H1 (cell line): ENCODE results near the gene TMTC4. TPM values are rescaled to one million over a fixed set of nuclear protein-coding genes. Genes with fewer than 3 reads are reported as not detected.

Experiments used
- CTCF ChIA-PET: fragments of 300-600 bp; sonication (Branson Sonifier 250); formaldehyde crosslinking; loops from one replicate; lab custom pipeline; 2021; ENCODE audit not compliant: partially characterized antibody; lab: Charles Lee
- POLR2A ChIA-PET: fragments of 300-600 bp; sonication (Branson Sonifier 250); formaldehyde crosslinking; loops from one replicate; lab custom pipeline; 2021; ENCODE audit warnings: inconsistent platforms; ENCODE audit not compliant: partially characterized antibody; lab: Charles Lee
- DNase-seq, 2 experiments: peaks; one replicate each; pipeline versions ENCODE4 v3.0.0 to v3.0.0-alpha.2; 2010 to 2022; ENCODE audit warnings: low spot score in 2 of 2, low read depth in 1 of 2, mixed read lengths in 1 of 2
- FAIRE-seq: peaks from 2 replicates; lab custom pipeline; 2011; peaks lifted over from hg19 to GRCh38; lab: Jason Lieb, UNC
- H2AFZ ChIP-seq: 2 replicates; pipeline ENCODE4 v1.8.1; 2012; ENCODE audit warnings: low read length, inconsistent platforms
- H2AK5ac ChIP-seq: 2 replicates; pipeline ENCODE4 v1.6.1; 2013; ENCODE audit warnings: low read depth, low read length
- H2BK120ac ChIP-seq: replicated peaks from 2 replicates; pipeline ENCODE3; 2013; ENCODE audit warnings: low read depth, low read length, inconsistent platforms
- H2BK12ac ChIP-seq: 2 replicates; pipeline ENCODE4 v1.6.1; 2013; ENCODE audit warnings: low read depth, low read length
- H2BK15ac ChIP-seq: 2 replicates; pipeline ENCODE4 v1.6.1; 2013; ENCODE audit warnings: low read length
- H2BK20ac ChIP-seq: 2 replicates; pipeline ENCODE4 v1.6.1; 2013; ENCODE audit warnings: low read length
- H2BK5ac ChIP-seq: 2 replicates; pipeline ENCODE4 v1.6.1; 2013; ENCODE audit warnings: low read depth, low read length
- H3K14ac ChIP-seq: 2 replicates; pipeline ENCODE4 v1.6.1; 2013; ENCODE audit warnings: inconsistent platforms; ENCODE audit not compliant: insufficient read length
- H3K18ac ChIP-seq: 2 replicates; pipeline ENCODE4 v1.6.1; 2013; ENCODE audit warnings: low read length; ENCODE audit errors: extremely low read depth
- H3K23ac ChIP-seq: 2 replicates; pipeline ENCODE4 v1.6.1; 2013; ENCODE audit warnings: inconsistent platforms; ENCODE audit not compliant: insufficient read length
- H3K23me2 ChIP-seq: 2 replicates; pipeline ENCODE4 v1.6.1; 2013; ENCODE audit warnings: low read depth, low read length
- H3K27ac ChIP-seq: 2 replicates; pipeline ENCODE4 v1.6.1; 2011; ENCODE audit warnings: low read depth, low read length, inconsistent platforms
- H3K27me3 ChIP-seq, 4 experiments: replicated peaks in 1 of 4; 1 replicate in 1 of 4; 2 replicates in 3 of 4; pipeline versions ENCODE4 v1.6.1 to v1.8.1; 2011 to 2013; ENCODE audit warnings: low read length in 3 of 4, mild to moderate bottlenecking in 3 of 4, inconsistent platforms in 2 of 4, mixed read lengths in 2 of 4, moderate library complexity in 1 of 4; ENCODE audit not compliant: control insufficient read depth in 3 of 4, insufficient read depth in 3 of 4; ENCODE audit errors: extremely low read depth in 1 of 4
- H3K36me3 ChIP-seq, 4 experiments: 2 replicates each; pipeline versions ENCODE4 v1.6.1 to v1.8.1; 2011 to 2013; ENCODE audit warnings: mild to moderate bottlenecking in 4 of 4, low read length in 3 of 4, moderate library complexity in 2 of 4, control low read depth in 1 of 4, inconsistent platforms in 1 of 4; ENCODE audit not compliant: insufficient read depth in 4 of 4, control insufficient read depth in 2 of 4
- H3K4ac ChIP-seq: replicated peaks from 2 replicates; pipeline ENCODE3; 2013; ENCODE audit warnings: low read length, low read depth, mixed read lengths, inconsistent platforms; ENCODE audit not compliant: insufficient read length
- H3K4me1 ChIP-seq, 4 experiments: replicated peaks in 1 of 4; 1 replicate in 1 of 4; 2 replicates in 3 of 4; pipeline versions ENCODE4 v1.6.1 to v1.8.1; 2011 to 2013; ENCODE audit warnings: low read length in 3 of 4, inconsistent platforms in 2 of 4, mixed read lengths in 1 of 4; ENCODE audit not compliant: insufficient read depth in 4 of 4, control insufficient read depth in 3 of 4
- H3K4me2 ChIP-seq, 2 experiments: 2 replicates each; pipeline versions ENCODE4 v1.6.1 to v1.8.1; 2011 to 2013; ENCODE audit warnings: low read depth in 2 of 2, low read length in 2 of 2, control low read depth in 1 of 2, inconsistent platforms in 1 of 2, mild to moderate bottlenecking in 1 of 2; ENCODE audit not compliant: insufficient read depth in 1 of 2
- H3K4me3 ChIP-seq, 4 experiments: fragments of 200-600, 300-600 bp in 1 of 4; sonication (generic), shearing (Covaris generic), sonication (Bioruptor Twin) in 1 of 4; 2 replicates each; pipeline versions ENCODE4 v1.5.1 to v1.8.1; 2011 to 2016; ENCODE audit warnings: low read length in 4 of 4, low read depth in 3 of 4, control low read depth in 2 of 4, inconsistent platforms in 2 of 4, mild to moderate bottlenecking in 2 of 4, mixed read lengths in 1 of 4, moderate library complexity in 1 of 4; ENCODE audit not compliant: insufficient read depth in 2 of 4; ENCODE audit errors: extremely low read depth in 1 of 4
- H3K56ac ChIP-seq: replicated peaks from 2 replicates; pipeline ENCODE3; 2013; ENCODE audit warnings: low read depth, mild to moderate bottlenecking, mixed read lengths, low read length, inconsistent platforms; ENCODE audit not compliant: insufficient read length
- H3K79me1 ChIP-seq: 2 replicates; pipeline ENCODE4 v1.6.1; 2013; ENCODE audit warnings: low read depth, low read length, control low read depth
- H3K79me2 ChIP-seq, 2 experiments: 2 replicates each; pipeline versions ENCODE4 v1.6.1 to v1.8.1; 2012 to 2013; ENCODE audit warnings: low read length in 2 of 2, mild to moderate bottlenecking in 2 of 2, inconsistent platforms in 1 of 2; ENCODE audit not compliant: insufficient read depth in 2 of 2, control insufficient read depth in 1 of 2
- H3K9ac ChIP-seq, 4 experiments: replicated peaks in 1 of 4; 1 replicate in 1 of 4; 2 replicates in 3 of 4; pipeline versions ENCODE4 v1.6.1 to v1.8.1; 2011 to 2013; ENCODE audit warnings: low read depth in 3 of 4, low read length in 3 of 4, control low read depth in 2 of 4, mild to moderate bottlenecking in 2 of 4, moderate library complexity in 2 of 4, inconsistent platforms in 1 of 4; ENCODE audit errors: extremely low read depth in 1 of 4
- H3K9me3 ChIP-seq, 2 experiments: 2 replicates each; pipeline versions ENCODE4 v1.6.1 to v1.8.1; 2012 to 2013; ENCODE audit warnings: mild to moderate bottlenecking in 2 of 2, moderate library complexity in 2 of 2, control low read depth in 1 of 2, inconsistent platforms in 1 of 2, low read depth in 1 of 2, low read length in 1 of 2, mixed read lengths in 1 of 2; ENCODE audit not compliant: insufficient read depth in 2 of 2
- H4K20me1 ChIP-seq, 2 experiments: replicated peaks in 1 of 2; 2 replicates each; pipeline versions ENCODE3 to v1.8.1; 2011 to 2013; ENCODE audit warnings: inconsistent platforms in 2 of 2, low read length in 2 of 2, mild to moderate bottlenecking in 1 of 2; ENCODE audit not compliant: insufficient read depth in 2 of 2, control insufficient read depth in 1 of 2
- H4K5ac ChIP-seq: 2 replicates; pipeline ENCODE4 v1.6.1; 2013; ENCODE audit warnings: low read length, low read depth, mixed read lengths, inconsistent platforms; ENCODE audit not compliant: insufficient read length
- H4K8ac ChIP-seq: 2 replicates; pipeline ENCODE4 v1.8.0; 2013; ENCODE audit warnings: mild to moderate bottlenecking, moderate library complexity, low read length, inconsistent platforms; ENCODE audit not compliant: insufficient read depth; ENCODE audit errors: extremely low read depth
- H4K91ac ChIP-seq: replicated peaks from 2 replicates; pipeline ENCODE3; 2013; ENCODE audit warnings: low read length, mixed read lengths, inconsistent platforms; ENCODE audit not compliant: insufficient read length
- CHD2 ChIP-seq: IDR thresholded peaks from 2 replicates; pipeline ENCODE4 v1.6.1; 2012; ENCODE audit warnings: low read length, improper control_type of control experiment
- RAD21 ChIP-seq, 2 experiments: IDR thresholded peaks in 1 of 2; conservative IDR thresholded peaks in 1 of 2; 2 replicates each; pipeline ENCODE4 v1.6.1; 2011; ENCODE audit warnings: low read depth in 2 of 2, low read length in 2 of 2, improper control_type of control experiment in 1 of 2, inconsistent platforms in 1 of 2, mild to moderate bottlenecking in 1 of 2, moderate library complexity in 1 of 2
- WGBS, 2 experiments: shearing (Covaris generic) in 1 of 2; methylation state at CpG; one replicate each; pipeline versions ENCODE4 v1.1.6 to v1.1.7; 2013 to 2015; ENCODE audit warnings: low lambda C conversion rate in 2 of 2, mixed read lengths in 2 of 2, inconsistent platforms in 1 of 2, low coverage in 1 of 2, missing lambda C conversion rate in 1 of 2; ENCODE audit not compliant: insufficient replicate concordance in 2 of 2, insufficient coverage in 1 of 2, insufficient read length in 1 of 2; ENCODE audit errors: extremely low coverage in 1 of 2, missing lambda C conversion rate in 1 of 2; 5-methylcytosine and 5-hydroxymethylcytosine counted together
- polyA plus RNA-seq, 7 experiments: library from polyadenylated mRNA; depleted of rRNA in 3 of 7; stranded (reverse) in 5 of 7; unstranded in 2 of 7; fragments of >200 nt in 5 of 7; fragments of 200-250 nt in 2 of 7; gene quantifications; 1 replicate in 5 of 7; 2 replicates in 1 of 7; 4 replicates in 1 of 7; pipeline versions ENCODE4 v1.2.1 to v1.2.3, GENCODE V29; 2011 to 2013; ENCODE audit warnings: missing spikeins in 2 of 7, mixed read lengths in 2 of 7
- total RNA-seq: library from RNA; stranded (reverse); fragmentation: NEBNext Ultra II Directional; extraction: Animal tissue kit (Norgen Biotek cat#: 25700); gene quantifications from 2 replicates; pipeline ENCODE4 v1.2.1, GENCODE V29; 2021

TMTC4 gene
- total and polyA plus RNA-seq, 2 of the 8 experiments (the other 6 are each of a cell fraction or from before 2014, with no cell fraction given): 26.3 to 42.6 TPM

DNA sequence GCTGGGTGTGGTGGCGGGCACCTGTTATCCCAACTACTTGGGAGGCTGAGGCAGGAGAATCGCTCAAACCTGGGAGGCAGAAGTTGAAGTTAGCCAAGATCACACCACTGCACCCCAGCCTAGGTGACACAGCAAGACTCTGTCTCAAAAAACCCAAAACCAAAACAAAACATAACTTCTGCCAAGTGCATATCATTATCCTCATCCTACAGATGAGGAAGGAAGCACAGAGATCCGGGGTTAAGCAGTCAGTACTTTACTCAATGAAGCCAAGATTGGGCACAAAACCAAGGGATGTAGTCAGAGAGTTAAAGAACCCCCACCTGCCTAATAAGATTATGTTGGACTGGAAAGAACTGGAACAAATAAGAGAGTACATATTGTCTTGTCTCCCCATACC is 5.5 kb upstream of the TMTC4 start:
- no peak for TF ChIP-seq CHD2
- no peak for TF ChIP-seq RAD21 (IDR thresholded peaks at IDR 0.05 in 1 of 2, conservative IDR thresholded peaks at IDR 0.05 in 1 of 2; ENCODE audit: low read depth in 2 of 2, low read length in 2 of 2)
- no peak overlapping the region for H4K5ac ChIP-seq
- H3K9me3 ChIP-seq: no peaks in the 10 kb centered on the region
- peaks cover 0 to 9% (median 3%) of the 10 kb centered on the region in 4 experiments; a peak in 4 of 7 replicates for H3K27me3 ChIP-seq
- H3K27ac ChIP-seq: no peak overlapping the region
- H2BK20ac ChIP-seq: no peak overlapping the region
- no peaks in the 10 kb centered on the region for H3K79me1 ChIP-seq
- peaks cover 0 to 4% (median 2%) of the 10 kb centered on the region in 4 experiments; a peak in 4 of 7 replicates for H3K4me1 ChIP-seq
- no peaks in the 10 kb centered on the region for H4K20me1 ChIP-seq
- no peak overlapping the region for H2BK5ac ChIP-seq
- no peak overlapping the region for H3K18ac ChIP-seq
- H2AK5ac ChIP-seq: no peak overlapping the region
- H3K4me3 ChIP-seq: no peak overlapping the region
- no peak overlapping the region for H3K4ac ChIP-seq
- no peak overlapping the region for H2BK120ac ChIP-seq
- H3K36me3 ChIP-seq: no peaks in the 10 kb centered on the region
- no peak overlapping the region for H4K91ac ChIP-seq
- H3K79me2 ChIP-seq: no peaks in the 10 kb centered on the region
- no peak overlapping the region for H4K8ac ChIP-seq
- no peak for FAIRE-seq
- POLR2A ChIA-PET: no interaction called here
- H3K14ac ChIP-seq: no peak overlapping the region
- DNase-seq: no peak
- WGBS, 2 experiments: 94% methylated on average over 3 of the region's 3 CpGs; no CpG with 5 or more reads in 1 of the 2 experiments
- peaks cover 6% of the 10 kb centered on the region; the same call in 1 of the 2 replicates for H3K23me2 ChIP-seq
- H2BK12ac ChIP-seq: no peak overlapping the region
- H3K23ac ChIP-seq: no peak overlapping the region
- H3K4me2 ChIP-seq: no peak overlapping the region
- no peak overlapping the region for H2AFZ ChIP-seq
- no peak overlapping the region for H3K56ac ChIP-seq
- CTCF ChIA-PET: interaction anchor here (0.6 kb wide), 2 partner anchors 11 to 232 kb away, joined by 3 read pairs; no protein-coding TSS in a partner anchor
- no peak overlapping the region for H3K9ac ChIP-seq
- no peak overlapping the region for H2BK15ac ChIP-seq
